ES-I3 (cell line): ENCODE results near the gene SDC4.
"Not testable (repeated sequence)": the region's sequence is repeated elsewhere in the genome, so short reads cannot be mapped to it uniquely, and the experiment has no call there.

Experiments
- H3K36me3 ChIP-seq: 2 replicates; pipeline ENCODE4 v1.6.1; 2013; ENCODE audit warnings: mild to moderate bottlenecking, low read length, control low read depth, moderate library complexity; ENCODE audit not compliant: insufficient read depth
- H3K4me1 ChIP-seq: 2 replicates; pipeline ENCODE4 v1.6.1; 2013; ENCODE audit warnings: mild to moderate bottlenecking, control low read depth, low read length; ENCODE audit not compliant: insufficient read depth
- H3K9ac ChIP-seq: 2 replicates; pipeline ENCODE4 v1.6.1; 2013; ENCODE audit warnings: low read depth, mild to moderate bottlenecking, low read length, moderate library complexity
- H3K9me3 ChIP-seq: 2 replicates; pipeline ENCODE4 v1.6.1; 2013; ENCODE audit warnings: mild to moderate bottlenecking, low read length, moderate library complexity; ENCODE audit not compliant: control insufficient read depth, insufficient read depth

Gene SDC4

GRCh38 chr20:45355209-45356084, 7.2 kb upstream of the SDC4 start:
- Histone ChIP-seq H3K9ac (no peak overlapping the region), H3K9me3 (no peaks in the 10 kb centered on the region), H3K36me3 (no peaks in the 10 kb centered on the region), H3K4me1 (peaks cover 23% of the 10 kb centered on the region)

DNA sequence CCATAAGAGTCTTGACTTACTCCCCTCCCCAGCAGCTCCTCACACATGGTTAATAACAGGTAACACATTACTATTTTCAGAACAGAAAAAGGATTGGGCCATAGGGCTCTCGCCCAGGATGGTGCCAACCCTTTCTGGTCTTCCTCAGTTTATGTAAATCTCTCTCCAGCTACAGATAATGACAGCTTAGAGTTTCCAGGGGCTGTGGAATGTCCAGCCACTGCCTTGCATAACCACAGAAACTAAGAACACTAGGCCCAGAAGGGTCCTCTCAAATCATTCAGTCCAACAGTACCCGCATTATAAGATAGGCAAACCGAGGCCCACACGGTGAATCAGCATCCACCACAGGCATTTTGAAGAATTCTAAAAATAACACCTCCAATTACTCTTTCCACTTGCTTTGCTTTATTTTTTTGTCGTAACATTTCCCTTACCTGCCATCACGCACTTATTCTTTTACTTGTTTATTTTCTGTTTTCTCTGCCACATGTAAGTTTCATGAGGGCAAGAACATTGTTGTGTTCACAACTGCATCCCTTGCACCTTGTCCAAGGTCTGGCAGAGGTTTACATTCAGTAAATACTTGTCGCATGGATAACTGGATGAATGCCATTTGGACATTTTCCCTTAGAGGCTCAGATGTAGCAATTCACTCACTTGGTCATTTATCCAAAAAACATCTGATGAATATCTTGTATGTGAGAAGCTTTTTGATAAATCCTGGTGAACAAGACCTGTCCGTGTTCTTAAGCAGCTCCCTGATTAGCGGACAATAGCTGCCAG, 6.4 kb upstream of the SDC4 start:
- Histone ChIP-seq H3K4me1 (peaks cover 17% of the 10 kb centered on the region), H3K9me3 (no peaks in the 10 kb centered on the region), H3K9ac (no peak overlapping the region), H3K36me3 (no peaks in the 10 kb centered on the region)

DNA sequence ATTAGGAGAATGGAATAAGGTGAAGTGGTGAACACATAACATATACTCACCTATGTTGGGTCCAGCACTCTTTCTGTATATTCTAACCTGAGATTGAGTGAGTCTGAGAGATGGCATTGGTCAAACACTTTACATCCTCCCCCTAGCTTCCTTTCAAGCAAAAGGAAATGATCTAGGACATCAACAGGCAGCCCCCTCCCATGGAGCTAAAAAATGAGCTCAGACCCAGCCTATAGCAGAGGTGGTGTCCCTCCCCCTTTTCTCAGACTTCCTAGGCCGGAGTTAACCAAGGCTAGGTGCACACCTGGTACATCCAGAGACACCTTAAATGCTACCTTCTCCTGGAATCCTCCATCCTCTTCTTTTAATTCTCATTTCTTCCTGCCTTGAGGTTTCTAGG, 5.5 kb upstream of the SDC4 start:
- no peaks in the 10 kb centered on the region for H3K9me3 ChIP-seq
- no peak overlapping the region for H3K9ac ChIP-seq
- H3K36me3 ChIP-seq = no peaks in the 10 kb centered on the region
- H3K4me1 ChIP-seq = peaks cover 10% of the 10 kb centered on the region

GRCh38 chr20:45352729-45353128, 4.5 kb upstream of the SDC4 start:
- H3K36me3 ChIP-seq = no peaks in the 10 kb centered on the region
- H3K9me3 ChIP-seq = no peaks in the 10 kb centered on the region
- H3K9ac ChIP-seq = no peak overlapping the region
- peaks cover 3% of the 10 kb centered on the region; the same call in 1 of the 2 replicates for H3K4me1 ChIP-seq

DNA sequence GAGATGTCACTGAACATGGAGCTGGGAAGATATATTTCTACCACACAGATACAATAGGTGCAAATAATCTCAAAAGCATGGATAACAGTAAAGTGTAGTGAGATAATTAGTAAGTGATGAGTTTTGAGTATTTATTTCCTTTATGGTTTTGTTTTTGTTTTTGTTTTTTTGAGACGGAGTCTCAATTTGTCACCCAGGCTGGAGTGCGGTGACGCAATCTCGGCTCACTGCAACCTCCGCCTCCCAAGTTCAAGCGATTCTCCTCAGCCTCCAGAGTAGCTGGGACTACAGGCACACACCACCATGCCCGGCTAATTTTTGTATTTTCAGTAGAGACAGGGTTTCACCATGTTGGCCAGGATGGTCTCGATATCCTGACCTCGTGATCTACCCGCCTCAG, 2.6 kb upstream of the SDC4 start:
- H3K9me3 ChIP-seq, H3K36me3 ChIP-seq, H3K9ac ChIP-seq: not testable (repeated sequence)
- H3K4me1 ChIP-seq = peaks cover 14% of the 10 kb centered on the region

DNA sequence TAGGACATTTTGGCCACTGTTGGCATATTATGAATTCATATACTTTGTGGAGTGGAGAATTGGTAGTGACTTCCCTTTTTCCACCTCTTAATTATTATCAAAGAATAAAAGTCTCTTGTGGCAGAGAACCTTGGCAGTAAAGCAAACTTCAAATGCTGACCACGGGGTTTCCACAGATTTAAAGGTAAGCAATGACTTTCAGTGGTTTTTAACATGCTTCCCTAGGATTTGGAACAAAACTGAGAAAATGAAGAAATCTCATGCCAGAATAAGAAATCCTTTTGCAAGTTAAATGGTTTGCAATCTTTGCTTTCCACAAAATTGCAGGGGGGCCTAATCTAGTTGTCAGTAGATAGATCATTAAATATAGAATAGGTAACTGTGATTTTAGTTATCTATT, 2.0 kb upstream of the SDC4 start:
- Histone ChIP-seq H3K9ac (no peak overlapping the region), H3K36me3 (no peaks in the 10 kb centered on the region), H3K4me1 (peaks cover 19% of the 10 kb centered on the region), H3K9me3 (no peaks in the 10 kb centered on the region)

DNA sequence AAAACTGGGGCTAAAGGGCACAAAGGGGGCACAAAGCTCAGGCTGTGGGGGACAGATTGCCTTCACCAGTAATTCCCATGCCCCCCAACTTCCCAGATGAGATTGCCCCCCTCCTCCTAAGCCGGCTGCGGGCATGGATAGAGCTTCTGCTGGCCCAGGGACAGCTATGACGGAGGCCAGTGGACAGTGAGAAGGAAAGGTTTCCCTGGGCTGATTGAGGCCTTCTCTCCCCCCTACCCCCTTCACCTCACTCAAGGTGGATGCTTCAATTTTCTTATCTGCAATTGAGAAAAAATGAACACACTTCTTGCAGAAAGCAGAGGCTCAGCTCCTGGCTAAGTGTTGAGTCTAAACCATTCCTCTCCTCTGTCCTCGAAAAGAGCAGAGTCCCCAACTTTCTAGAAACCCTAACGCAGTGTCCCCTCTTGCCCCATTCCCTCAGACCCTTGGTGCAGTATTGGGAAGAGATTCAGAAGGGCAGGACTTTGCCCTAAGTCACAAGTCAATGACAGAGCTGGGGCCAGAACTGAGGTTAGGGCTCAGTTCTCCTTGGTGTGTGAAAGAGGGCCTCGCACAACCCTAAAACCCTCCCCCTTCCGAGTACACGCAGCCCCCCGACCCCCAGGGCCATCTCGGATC, 808 bp downstream of the SDC4 start:
- H3K36me3 ChIP-seq = no peaks in the 10 kb centered on the region
- H3K4me1 ChIP-seq = peaks cover 46% of the 10 kb centered on the region
- H3K9me3 ChIP-seq = no peaks in the 10 kb centered on the region
- peak overlapping the region; percentile 83 for H3K9ac ChIP-seq

DNA sequence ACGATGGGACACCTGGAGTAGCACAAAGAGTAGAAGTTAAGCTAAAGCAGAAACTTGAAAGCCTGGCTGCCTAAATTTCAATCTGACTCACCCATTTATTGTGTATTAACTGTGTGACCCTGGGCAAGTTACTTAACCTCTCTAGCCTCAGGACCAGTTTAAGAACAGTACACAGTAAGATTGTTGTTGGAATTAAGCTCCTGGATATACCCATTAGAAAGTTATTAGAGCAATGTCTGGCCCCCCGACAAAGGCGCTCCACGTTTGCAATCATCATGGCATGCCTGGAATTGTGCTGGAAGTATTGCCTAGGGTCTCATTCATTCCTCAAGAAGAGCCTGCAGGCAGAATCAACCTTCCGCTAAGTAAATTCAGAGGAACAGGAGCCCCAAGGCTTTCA, 1.4 kb downstream of the SDC4 start:
- Histone ChIP-seq H3K9ac (peak overlapping the region; percentile 83), H3K36me3 (no peaks in the 10 kb centered on the region), H3K4me1 (peaks cover 49% of the 10 kb centered on the region), H3K9me3 (no peaks in the 10 kb centered on the region)

GRCh38 chr20:45346291-45346718, 1.9 kb downstream of the SDC4 start:
- peaks cover 54% of the 10 kb centered on the region for H3K4me1 ChIP-seq
- H3K9ac ChIP-seq = peak overlapping the region; percentile 83
- no peaks in the 10 kb centered on the region for H3K36me3 ChIP-seq
- H3K9me3 ChIP-seq = no peaks in the 10 kb centered on the region

GRCh38 chr20:45345104-45345936, 2.9 kb downstream of the SDC4 start:
- H3K4me1 ChIP-seq = peaks cover 64% of the 10 kb centered on the region
- no peaks in the 10 kb centered on the region for H3K9me3 ChIP-seq
- peak overlapping the region; percentile 83; the same call in 1 of the 2 replicates for H3K9ac ChIP-seq
- H3K36me3 ChIP-seq = no peaks in the 10 kb centered on the region

GRCh38 chr20:45344168-45344860, 3.9 kb downstream of the SDC4 start:
- no peaks in the 10 kb centered on the region; the same call in 1 of the 2 replicates for H3K36me3 ChIP-seq
- peak overlapping the region; percentile 10; the same call in 1 of the 2 replicates for H3K9ac ChIP-seq
- no peaks in the 10 kb centered on the region for H3K9me3 ChIP-seq
- peaks cover 69% of the 10 kb centered on the region for H3K4me1 ChIP-seq

DNA sequence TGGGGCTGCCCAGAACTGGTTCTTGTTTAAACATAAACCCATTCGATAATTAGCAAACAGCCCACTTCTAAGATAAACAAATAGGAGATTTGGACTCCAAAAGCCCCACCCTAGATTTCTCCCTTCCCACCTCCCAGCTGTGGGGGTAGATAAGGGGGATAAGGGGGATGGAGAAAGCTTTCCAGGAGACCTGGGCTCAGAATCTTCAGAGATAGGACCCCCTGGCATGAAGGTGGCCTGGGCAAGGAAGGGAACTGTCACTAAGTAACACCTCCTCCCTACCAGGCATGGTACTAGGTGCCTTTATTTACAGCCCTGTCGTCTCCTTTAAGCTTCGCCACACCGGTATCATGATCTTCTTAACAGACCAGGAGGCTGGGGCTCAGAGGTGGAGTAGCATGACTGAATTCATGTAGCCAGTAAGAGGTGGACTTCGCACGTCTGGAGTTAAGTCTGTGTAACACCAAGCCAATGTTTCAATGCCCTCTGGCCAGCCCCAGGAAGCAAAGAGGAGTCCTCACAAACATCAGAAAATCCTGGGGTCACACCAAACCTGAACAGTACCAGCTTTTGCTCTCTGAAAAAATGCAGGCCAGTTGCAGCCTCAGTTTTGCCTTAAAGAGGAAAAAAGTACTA, 4.6 kb downstream of the SDC4 start:
- H3K4me1 ChIP-seq = peaks cover 75% of the 10 kb centered on the region
- peak overlapping the region; percentile 10 for H3K9ac ChIP-seq
- no peaks in the 10 kb centered on the region; the same call in 1 of the 2 replicates for H3K36me3 ChIP-seq
- H3K9me3 ChIP-seq = no peaks in the 10 kb centered on the region
